Posterior vena cava (tissue), 2 donors: ENCODE data around the gene CCSER1. TPM values are rescaled to one million over a fixed set of nuclear protein-coding genes. Genes with fewer than 3 reads are reported as not detected.

ENCODE experiments used
- DNase-seq: peaks from one replicate; pipeline ENCODE4 v3.0.0-alpha.2; 2020; ENCODE audit warnings: low spot score
- intact Hi-C, 2 donors: fragments of 100-400 bp; cut with DNase I; formaldehyde crosslinking; loops; one replicate each; pipeline versions ENCODE4 v1.14.1 to v1.14.2; 2022 to 2023
- total RNA-seq, 2 donors: library from RNA; stranded (reverse); fragmentation: NEBNext Ultra II Directional; extraction: Animal tissue kit (Norgen Biotek cat#: 25700); gene quantifications; one replicate each; pipeline ENCODE4 v1.2.1, GENCODE V29; 2021
- donor health status: DM: yes; HTN: yes; CAD: no.
- donor health status: DM: yes; HTN: yes; CAD: no.

Gene CCSER1
- total RNA-seq, 2 donors from 2014 or later = 1.8 to 7.0 TPM

- no peak for DNase-seq
- intact Hi-C loops = no loop called here
Observed at GRCh38 chr4:90124276-90124675, 2.9 kb upstream of the CCSER1 start.

- DNase-seq = no peak
- intact Hi-C loops = no loop called here
Observed at GRCh38 chr4:90126805-90127204, 389 bp upstream of the CCSER1 start.

GRCh38 chr4:90127706-90128345 lies 632 bp downstream of the CCSER1 start:
- DNase-seq = peak; percentile 79
- intact Hi-C loops = loop anchor here in 1 of 2 donors (2.0 kb wide), 1 partner anchor 47 kb away; no protein-coding TSS in a partner anchor

- intact Hi-C loops = loop anchor here in 1 of 2 donors (2.0 kb wide), 1 partner anchor 46 kb away; no protein-coding TSS in a partner anchor
- DNase-seq = no peak
Observed at GRCh38 chr4:90128961-90129495, 1.8 kb downstream of the CCSER1 start.

- intact Hi-C loops = no loop called here
- DNase-seq = no peak
Observed at GRCh38 chr4:90130076-90130475, 2.9 kb downstream of the CCSER1 start.

GRCh38 chr4:90137555-90137954 lies 10.4 kb downstream of the CCSER1 start:
- DNase-seq = no peak
- intact Hi-C loops = no loop called here

GRCh38 chr4:90142081-90142480 lies 14.9 kb downstream of the CCSER1 start:
- intact Hi-C loops = no loop called here

GRCh38 chr4:90145319-90145718 lies 18.1 kb downstream of the CCSER1 start:
- intact Hi-C loops = no loop called here
- no peak for DNase-seq

More at GRCh38 chr4:90142081-90142480, 14.9 kb downstream of the CCSER1 start:
- no peak for DNase-seq

GRCh38 chr4:90146306-90146705 lies 19.1 kb downstream of the CCSER1 start:
- intact Hi-C loops = no loop called here
- no peak for DNase-seq

GRCh38 chr4:90148574-90149148 lies 21.5 kb downstream of the CCSER1 start:
- intact Hi-C loops = no loop called here

GRCh38 chr4:90152024-90152423 lies 24.8 kb downstream of the CCSER1 start:
- intact Hi-C loops = no loop called here
- DNase-seq = no peak

More at GRCh38 chr4:90148574-90149148, 21.5 kb downstream of the CCSER1 start:
- no peak for DNase-seq

- no peak for DNase-seq
- intact Hi-C loops = no loop called here
Observed at GRCh38 chr4:90159193-90159592, 32.0 kb downstream of the CCSER1 start.

GRCh38 chr4:90160044-90160443 lies 32.9 kb downstream of the CCSER1 start:
- no peak for DNase-seq
- intact Hi-C loops = no loop called here

GRCh38 chr4:90162566-90162965 lies 35.4 kb downstream of the CCSER1 start:
- intact Hi-C loops = no loop called here
- DNase-seq = no peak

GRCh38 chr4:90163872-90164271 lies 36.7 kb downstream of the CCSER1 start:
- intact Hi-C loops = no loop called here
- no peak for DNase-seq

- intact Hi-C loops = no loop called here
Observed at GRCh38 chr4:90165883-90166282, 38.7 kb downstream of the CCSER1 start.

GRCh38 chr4:90171491-90171890 lies 44.3 kb downstream of the CCSER1 start:
- no peak for DNase-seq

More at GRCh38 chr4:90165883-90166282, 38.7 kb downstream of the CCSER1 start:
- no peak for DNase-seq

GRCh38 chr4:90174621-90175023 lies 47.4 kb downstream of the CCSER1 start:
- intact Hi-C loops = loop anchor here in 1 of 2 donors (2.0 to 5.0 kb wide), 2 partner anchors 46 to 203 kb away; no protein-coding TSS in a partner anchor
- no peak for DNase-seq

More at GRCh38 chr4:90171491-90171890, 44.3 kb downstream of the CCSER1 start:
- intact Hi-C loops = loop anchor here in 1 of 2 donors (5.0 kb wide), 1 partner anchor 206 kb away; no protein-coding TSS in a partner anchor

GRCh38 chr4:90181644-90182043 lies 54.5 kb downstream of the CCSER1 start:
- no peak for DNase-seq
- intact Hi-C loops = no loop called here

GRCh38 chr4:90183254-90183653 lies 56.1 kb downstream of the CCSER1 start:
- intact Hi-C loops = no loop called here
- no peak for DNase-seq

- intact Hi-C loops = no loop called here
- DNase-seq = no peak
Observed at GRCh38 chr4:90184560-90184959, 57.4 kb downstream of the CCSER1 start.
